Liver (tissue), 9 donors: ENCODE data around the gene OR11L1. TPM values are rescaled to one million over a fixed set of nuclear protein-coding genes. Genes with fewer than 3 reads are reported as not detected.

Experiments
- DNase-seq: peaks from one replicate; pipeline ENCODE4 v3.0.0-alpha.2; 2017; ENCODE audit warnings: low spot score
- H3K27ac ChIP-seq, 2 donors: one replicate each; pipeline ENCODE4 v1.7.0; 2013; ENCODE audit warnings: inconsistent platforms in 2 of 2, low read length in 2 of 2, control low read depth in 1 of 2, low read depth in 1 of 2, mild to moderate bottlenecking in 1 of 2
- H3K27me3 ChIP-seq, 4 donors: one replicate each; pipeline versions ENCODE4 v1.6.1 to v1.7.0; 2013; ENCODE audit warnings: low read length in 3 of 4, inconsistent platforms in 1 of 4, mild to moderate bottlenecking in 1 of 4, moderate library complexity in 1 of 4; ENCODE audit not compliant: control insufficient read depth in 4 of 4, insufficient read depth in 4 of 4
- H3K36me3 ChIP-seq, 4 donors: one replicate each; pipeline versions ENCODE4 v1.6.1 to v1.7.0; 2013; ENCODE audit warnings: low read length in 3 of 4, mild to moderate bottlenecking in 3 of 4, low read depth in 1 of 4, moderate library complexity in 1 of 4; ENCODE audit not compliant: control insufficient read depth in 4 of 4, insufficient read depth in 3 of 4
- H3K4me1 ChIP-seq, 4 donors: one replicate each; pipeline versions ENCODE4 v1.6.1 to v1.7.0; 2013; ENCODE audit warnings: low read length in 3 of 4, mild to moderate bottlenecking in 3 of 4, moderate library complexity in 1 of 4; ENCODE audit not compliant: control insufficient read depth in 4 of 4, insufficient read depth in 4 of 4
- H3K4me3 ChIP-seq, 3 donors: one replicate each; pipeline versions ENCODE4 v1.6.1 to v1.7.0; 2013; ENCODE audit warnings: low read length in 3 of 3, control low read depth in 1 of 3, low read depth in 1 of 3, mild to moderate bottlenecking in 1 of 3
- H3K9ac ChIP-seq, 2 donors: one replicate each; pipeline ENCODE4 v1.7.0; 2013; ENCODE audit warnings: low read length in 2 of 2, mild to moderate bottlenecking in 2 of 2, moderate library complexity in 2 of 2, control low read depth in 1 of 2, low read depth in 1 of 2
- H3K9me3 ChIP-seq, 4 donors: one replicate each; pipeline versions ENCODE4 v1.6.1 to v1.7.0; 2013; ENCODE audit warnings: low read length in 3 of 4; ENCODE audit not compliant: control insufficient read depth in 4 of 4
- ATF3 ChIP-seq: IDR thresholded peaks from 2 replicates; pipeline ENCODE4 v1.6.1; 2016; ENCODE audit warnings: antibody characterized with exemption
- CTCF ChIP-seq: fragments of 150-350 bp; IDR thresholded peaks from 2 replicates; pipeline ENCODE4 v1.5.1; 2017; ENCODE audit warnings: improper control_type of control experiment, low read depth, low read length; ENCODE audit not compliant: missing input control
- EGR1 ChIP-seq, 2 donors: IDR thresholded peaks; 2 replicates each; pipeline ENCODE4 v1.6.1; 2016 to 2018; ENCODE audit warnings: antibody characterized with exemption in 2 of 2, low read depth in 2 of 2
- FOXA1 ChIP-seq: IDR thresholded peaks from 2 replicates; pipeline ENCODE4 v1.6.1; 2016; ENCODE audit warnings: antibody characterized with exemption
- FOXA2 ChIP-seq: IDR thresholded peaks from 2 replicates; pipeline ENCODE4 v1.6.1; 2016; ENCODE audit warnings: antibody characterized with exemption
- GABPA ChIP-seq, 2 donors: IDR thresholded peaks in 1 of 2; conservative IDR thresholded peaks in 1 of 2; 2 replicates each; pipeline ENCODE4 v1.6.1; 2016; ENCODE audit warnings: antibody characterized with exemption in 2 of 2, mild to moderate bottlenecking in 1 of 2, moderate library complexity in 1 of 2
- HNF4A ChIP-seq, 2 donors: conservative IDR thresholded peaks; 2 replicates each; pipeline ENCODE4 v1.6.1; 2016; ENCODE audit warnings: antibody characterized with exemption in 2 of 2, mild to moderate bottlenecking in 2 of 2
- HNF4G ChIP-seq: IDR thresholded peaks from 2 replicates; pipeline ENCODE4 v1.6.1; 2016; ENCODE audit warnings: antibody characterized with exemption
- JUND ChIP-seq, 2 donors: IDR thresholded peaks; 2 replicates each; pipeline ENCODE4 v1.6.1; 2016; ENCODE audit warnings: antibody characterized with exemption in 2 of 2
- MAX ChIP-seq: IDR thresholded peaks from 2 replicates; pipeline ENCODE4 v1.6.1; 2016; ENCODE audit warnings: antibody characterized with exemption
- NR2F2 ChIP-seq: IDR thresholded peaks from 2 replicates; pipeline ENCODE4 v1.6.1; 2016; ENCODE audit warnings: antibody characterized with exemption
- RAD21 ChIP-seq, 2 donors: IDR thresholded peaks; 2 replicates each; pipeline ENCODE4 v1.6.1; 2016; ENCODE audit warnings: antibody characterized with exemption in 2 of 2, mild to moderate bottlenecking in 2 of 2
- REST ChIP-seq: IDR thresholded peaks from 2 replicates; pipeline ENCODE4 v1.6.1; 2016; ENCODE audit warnings: antibody characterized with exemption, mild to moderate bottlenecking
- RXRA ChIP-seq, 2 donors: IDR thresholded peaks; 2 replicates each; pipeline ENCODE4 v1.6.1; 2017 to 2018; ENCODE audit warnings: antibody characterized with exemption in 2 of 2, mild to moderate bottlenecking in 1 of 2
- SP1 ChIP-seq: IDR thresholded peaks from 2 replicates; pipeline ENCODE4 v1.6.1; 2018; ENCODE audit warnings: antibody characterized with exemption, mild to moderate bottlenecking
- TAF1 ChIP-seq: conservative IDR thresholded peaks from 2 replicates; pipeline ENCODE4 v1.6.1; 2016; ENCODE audit warnings: antibody characterized with exemption, mild to moderate bottlenecking
- YY1 ChIP-seq: IDR thresholded peaks from 2 replicates; pipeline ENCODE4 v1.6.1; 2016; ENCODE audit warnings: antibody characterized with exemption, mild to moderate bottlenecking
- ZBTB33 ChIP-seq: IDR thresholded peaks from 2 replicates; pipeline ENCODE4 v1.6.1; 2016; ENCODE audit warnings: antibody characterized with exemption
- WGBS: extraction: QIAGEN DNeasy Blood & Tissue Kit; methylation state at CpG from one replicate; pipeline ENCODE4 v1.1.7; 2013; 5-methylcytosine and 5-hydroxymethylcytosine counted together
- polyA plus RNA-seq, 2 donors: library from polyadenylated mRNA; stranded (reverse) in 1 of 2; unstranded in 1 of 2; fragments of 200-250 nt in 1 of 2; fragments of >200 nt in 1 of 2; fragmentation: Nextera tagmentation in 1 of 2; extraction: Ambion mirVana in 1 of 2; gene quantifications; one replicate each; pipeline versions ENCODE4 v1.2.1 to v1.2.3, GENCODE V29; 2013 to 2015
- total RNA-seq, 2 donors: library from RNA; depleted of rRNA; stranded (reverse); fragments of >200 nt; gene quantifications; one replicate each; pipeline ENCODE4 v1.2.3, GENCODE V29; 2014
- donor health status: healthy.
- donor health status: healthy.
- donor health status: healthy.
- donor health status: healthy.
- donor health status: healthy.

OR11L1 gene
- total and polyA plus RNA-seq, 4 donors = not detected

GRCh38 chr1:247824023-247824422, 17.7 kb downstream of the OR11L1 start, which contains the start of gene OR14A16:
Gene OR14A16 (minus strand): TSS chr1:247824119. CDS start chr1:247815729, 8,390 bp downstream.
- H3K9me3 ChIP-seq = no peaks in the 10 kb centered on the region
- no peak for TF ChIP-seq RAD21 (IDR thresholded peaks at IDR 0.05)
- no peak for TF ChIP-seq NR2F2
- TF ChIP-seq JUND (IDR thresholded peaks at IDR 0.05) = no peak
- no peak for TF ChIP-seq YY1
- no peak for TF ChIP-seq HNF4A (conservative IDR thresholded peaks at IDR 0.05)
- no peak for TF ChIP-seq FOXA2
- no peak for TF ChIP-seq EGR1 (IDR thresholded peaks at IDR 0.05; ENCODE audit: low read depth in 2 of 2)
- TF ChIP-seq ATF3 = no peak
- no peak for TF ChIP-seq SP1
- no peak for TF ChIP-seq FOXA1
- TF ChIP-seq RXRA (IDR thresholded peaks at IDR 0.05) = no peak
- TF ChIP-seq ZBTB33 = no peak
- no peak for TF ChIP-seq REST
- TF ChIP-seq GABPA (IDR thresholded peaks at IDR 0.05 in 1 of 2, conservative IDR thresholded peaks at IDR 0.05 in 1 of 2) = no peak
- no peak for TF ChIP-seq TAF1
- TF ChIP-seq HNF4G = no peak
- TF ChIP-seq MAX = no peak
- TF ChIP-seq CTCF = no peak
- H3K4me3 ChIP-seq = no peak within 1 kb of the TSS
- WGBS = 34% methylated on average over 6 of the region's 6 CpGs
- H3K9ac ChIP-seq = no peak within 1 kb of the TSS
- H3K27ac ChIP-seq = no peak within 1 kb of the TSS
- DNase-seq = no peak
- H3K27me3 ChIP-seq = no peaks in the 10 kb centered on the region
- H3K36me3 ChIP-seq = no peaks in the 10 kb centered on the region
- H3K4me1 ChIP-seq = no peaks in the 10 kb centered on the region
